Stimulated activated CD8-positive, alpha-beta memory T cell treated with anti-CD3 and anti-CD28 coated beads, Interleukin-15, amount 100 ng/mL, for 4 hours (primary cell): ENCODE results near the gene SYNPO.

Source experiments
- DNase-seq, 2 donors: peaks; one replicate each; pipeline ENCODE4 v3.0.0-alpha.2; 2020; ENCODE audit warnings: low read depth in 2 of 2

SYNPO gene

GRCh38 chr5:150607991-150608390 lies 32.5 kb upstream of the SYNPO start:
- no peak for DNase-seq

GRCh38 chr5:150608991-150609390 lies 31.5 kb upstream of the SYNPO start:
- no peak for DNase-seq

GRCh38 chr5:150609843-150610584 lies 30.4 kb upstream of the SYNPO start:
- no peak for DNase-seq

GRCh38 chr5:150611026-150611425 lies 29.4 kb upstream of the SYNPO start:
- DNase-seq = no peak

GRCh38 chr5:150612405-150612804 lies 28.1 kb upstream of the SYNPO start:
- no peak for DNase-seq

- DNase-seq = no peak
Measured at GRCh38 chr5:150612905-150613670, 27.4 kb upstream of the SYNPO start.

GRCh38 chr5:150613991-150614660 lies 26.3 kb upstream of the SYNPO start:
- DNase-seq = no peak

GRCh38 chr5:150614661-150615060 lies 25.8 kb upstream of the SYNPO start:
- no peak for DNase-seq

GRCh38 chr5:150615141-150615699 lies 25.2 kb upstream of the SYNPO start:
- no peak for DNase-seq

GRCh38 chr5:150616024-150616470 lies 24.4 kb upstream of the SYNPO start:
- DNase-seq = no peak

GRCh38 chr5:150616506-150616905 lies 24.0 kb upstream of the SYNPO start:
- no peak for DNase-seq

GRCh38 chr5:150618163-150618562 lies 22.3 kb upstream of the SYNPO start:
- no peak for DNase-seq

- no peak for DNase-seq
Measured at GRCh38 chr5:150618588-150619281, 21.7 kb upstream of the SYNPO start.

- no peak for DNase-seq
Measured at GRCh38 chr5:150619359-150620230, 20.9 kb upstream of the SYNPO start.

- DNase-seq = no peak
Measured at GRCh38 chr5:150621301-150621700, 19.2 kb upstream of the SYNPO start.

- no peak for DNase-seq
Measured at GRCh38 chr5:150622157-150622556, 18.3 kb upstream of the SYNPO start.

GRCh38 chr5:150623152-150623877 lies 17.1 kb upstream of the SYNPO start:
- DNase-seq = no peak

- DNase-seq = no peak
Measured at GRCh38 chr5:150623878-150624216, 16.6 kb upstream of the SYNPO start.

GRCh38 chr5:150624334-150625163 lies 15.9 kb upstream of the SYNPO start:
- no peak for DNase-seq
